Measurements from ENCODE around the gene KIF4B.
A peak's percentile ranks its signal among the peaks of the same experiment; 100 is the strongest.
"Not testable (repeated sequence)": the region's sequence is repeated elsewhere in the genome, so short reads cannot be mapped to it uniquely, and the experiment has no call there.

Gene KIF4B, protein sequence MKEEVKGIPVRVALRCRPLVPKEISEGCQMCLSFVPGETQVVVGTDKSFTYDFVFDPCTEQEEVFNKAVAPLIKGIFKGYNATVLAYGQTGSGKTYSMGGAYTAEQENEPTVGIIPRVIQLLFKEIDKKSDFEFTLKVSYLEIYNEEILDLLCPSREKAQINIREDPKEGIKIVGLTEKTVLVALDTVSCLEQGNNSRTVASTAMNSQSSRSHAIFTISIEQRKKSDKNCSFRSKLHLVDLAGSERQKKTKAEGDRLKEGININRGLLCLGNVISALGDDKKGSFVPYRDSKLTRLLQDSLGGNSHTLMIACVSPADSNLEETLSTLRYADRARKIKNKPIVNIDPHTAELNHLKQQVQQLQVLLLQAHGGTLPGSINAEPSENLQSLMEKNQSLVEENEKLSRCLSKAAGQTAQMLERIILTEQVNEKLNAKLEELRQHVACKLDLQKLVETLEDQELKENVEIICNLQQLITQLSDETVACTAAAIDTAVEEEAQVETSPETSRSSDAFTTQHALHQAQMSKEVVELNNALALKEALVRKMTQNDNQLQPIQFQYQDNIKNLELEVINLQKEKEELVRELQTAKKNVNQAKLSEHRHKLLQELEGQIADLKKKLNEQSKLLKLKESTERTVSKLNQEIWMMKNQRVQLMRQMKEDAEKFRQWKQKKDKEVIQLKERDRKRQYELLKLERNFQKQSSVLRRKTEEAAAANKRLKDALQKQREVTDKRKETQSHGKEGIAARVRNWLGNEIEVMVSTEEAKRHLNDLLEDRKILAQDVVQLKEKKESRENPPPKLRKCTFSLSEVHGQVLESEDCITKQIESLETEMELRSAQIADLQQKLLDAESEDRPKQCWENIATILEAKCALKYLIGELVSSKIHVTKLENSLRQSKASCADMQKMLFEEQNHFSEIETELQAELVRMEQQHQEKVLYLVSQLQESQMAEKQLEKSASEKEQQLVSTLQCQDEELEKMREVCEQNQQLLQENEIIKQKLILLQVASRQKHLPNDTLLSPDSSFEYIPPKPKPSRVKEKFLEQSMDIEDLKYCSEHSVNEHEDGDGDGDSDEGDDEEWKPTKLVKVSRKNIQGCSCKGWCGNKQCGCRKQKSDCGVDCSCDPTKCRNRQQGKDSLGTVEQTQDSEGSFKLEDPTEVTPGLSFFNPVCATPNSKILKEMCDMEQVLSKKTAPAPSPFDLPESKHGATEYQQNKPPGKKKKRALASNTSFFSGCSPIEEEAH

DNA sequence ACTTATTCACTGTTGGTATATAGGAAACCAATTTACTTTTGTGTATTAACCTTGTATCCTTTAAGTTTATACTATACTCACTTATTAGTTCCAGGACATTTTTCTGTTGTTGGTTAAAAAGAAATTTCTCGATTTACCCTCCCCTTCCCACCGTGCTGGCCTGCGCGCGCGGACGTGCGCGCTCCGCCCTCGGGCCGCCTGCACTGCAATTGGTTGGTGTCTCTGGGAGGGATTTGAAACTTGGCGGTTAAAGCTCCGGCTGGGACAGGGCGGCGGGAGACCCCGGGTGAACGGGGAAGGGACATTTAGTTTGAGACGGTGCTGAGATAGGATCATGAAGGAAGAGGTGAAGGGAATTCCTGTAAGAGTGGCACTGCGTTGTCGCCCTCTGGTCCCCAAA is at the start of gene KIF4B:
TSS of gene KIF4B (plus strand) at position 230 of the 400 bp plus-strand sequence. CDS start at position 335, 105 bp downstream.
- DNase-seq: no peak
- intact Hi-C loops (cut with DNase I): no loop called here

DNA sequence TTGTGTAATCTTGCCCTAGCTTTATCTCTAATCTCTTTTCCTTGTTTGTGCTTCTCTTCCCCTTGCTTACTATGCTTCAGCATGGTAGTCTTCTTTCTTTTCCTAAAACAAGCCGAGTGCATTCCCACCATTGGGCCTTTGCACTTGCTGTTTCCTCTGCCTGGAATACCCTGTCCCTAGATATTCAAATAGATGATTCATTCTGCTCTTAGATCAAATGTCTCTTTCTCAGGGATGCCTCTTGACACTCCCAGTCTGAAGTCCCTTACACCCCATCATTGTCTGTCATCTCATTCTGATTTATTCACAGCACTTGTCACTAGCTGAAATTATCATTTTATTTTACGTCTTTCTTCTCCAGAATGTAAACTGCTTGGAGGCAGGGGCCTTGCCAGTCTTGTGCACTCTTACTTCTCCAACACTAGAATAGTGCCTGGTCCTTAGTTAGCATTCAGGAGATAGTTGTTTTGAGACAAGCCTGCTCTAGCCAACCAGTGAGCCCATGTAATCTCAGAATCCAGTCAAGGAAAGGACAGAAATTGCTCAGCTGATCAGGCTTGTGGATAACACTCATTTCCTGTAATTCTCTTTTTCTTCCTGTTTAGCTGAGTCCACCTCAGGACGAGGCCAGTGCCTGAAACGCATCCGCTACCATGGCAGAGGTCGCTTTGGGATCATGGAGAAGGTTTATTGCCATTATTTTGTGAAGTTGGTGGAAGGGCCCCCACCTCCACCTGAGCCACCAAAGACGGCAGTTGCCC is 47.3 kb upstream of the KIF4B start:
- intact Hi-C loops (cut with DNase I): loop anchor here (10.0 kb wide), 1 partner anchor 179 kb away; no protein-coding TSS in a partner anchor

DNA sequence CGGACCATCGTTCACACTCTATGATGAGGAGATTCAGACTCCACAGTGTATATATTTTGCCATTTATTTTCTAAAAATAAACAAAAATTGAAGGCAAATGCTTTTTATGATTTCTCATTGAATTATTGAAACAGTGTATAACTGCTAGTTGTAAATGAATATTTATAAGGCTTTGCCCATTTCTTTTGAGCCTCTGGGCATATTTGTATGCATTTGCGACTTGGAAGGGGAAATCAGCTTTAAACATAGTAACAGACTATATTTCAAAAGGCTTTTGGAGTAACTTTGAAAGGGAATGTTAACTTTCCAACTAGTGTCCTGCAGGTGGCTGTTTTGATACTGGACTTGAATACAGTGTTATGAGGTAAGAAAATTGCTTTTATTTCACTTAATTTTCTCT is 46.7 kb upstream of the KIF4B start:
- DNase-seq: no peak
- intact Hi-C loops (cut with DNase I): loop anchor here (10.0 kb wide), 1 partner anchor 178 kb away; no protein-coding TSS in a partner anchor

More for the DNA sequence above, 47.3 kb upstream of the KIF4B start:
- DNase-seq: no peak

DNA sequence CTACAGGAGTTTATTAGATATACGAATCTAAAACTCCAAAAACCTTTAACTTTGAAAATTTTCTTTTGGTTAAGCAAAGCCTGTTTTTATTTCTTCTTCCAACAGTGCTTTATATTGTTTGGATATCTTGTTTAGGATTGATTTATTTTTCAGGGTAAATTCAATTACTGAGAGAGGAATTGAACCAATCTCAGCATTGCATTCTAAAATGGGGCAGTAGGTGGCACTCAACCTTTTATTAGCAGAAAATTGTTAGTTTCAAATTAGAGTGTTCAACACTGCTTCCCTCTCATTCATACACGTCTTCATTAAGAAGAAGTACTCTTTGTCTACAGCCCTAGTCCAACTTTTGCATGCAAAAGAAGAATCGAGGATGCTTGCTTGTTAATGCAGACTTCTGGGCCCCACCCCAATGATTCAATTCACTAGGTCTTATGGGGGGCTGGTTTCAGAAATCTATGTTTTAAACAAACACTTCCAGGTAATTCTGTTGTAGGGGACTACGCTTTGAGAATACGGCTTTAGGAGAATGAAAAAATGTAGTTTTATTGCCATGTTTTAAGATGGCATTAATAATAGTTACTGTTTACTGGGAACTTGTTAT is 46.0 kb upstream of the KIF4B start:
- DNase-seq: peak in 14 of 42 donors; percentile 16 to 74 (median 36)
- intact Hi-C loops (cut with DNase I): loop anchor here (10.0 kb wide), 1 partner anchor 177 kb away; no protein-coding TSS in a partner anchor

DNA sequence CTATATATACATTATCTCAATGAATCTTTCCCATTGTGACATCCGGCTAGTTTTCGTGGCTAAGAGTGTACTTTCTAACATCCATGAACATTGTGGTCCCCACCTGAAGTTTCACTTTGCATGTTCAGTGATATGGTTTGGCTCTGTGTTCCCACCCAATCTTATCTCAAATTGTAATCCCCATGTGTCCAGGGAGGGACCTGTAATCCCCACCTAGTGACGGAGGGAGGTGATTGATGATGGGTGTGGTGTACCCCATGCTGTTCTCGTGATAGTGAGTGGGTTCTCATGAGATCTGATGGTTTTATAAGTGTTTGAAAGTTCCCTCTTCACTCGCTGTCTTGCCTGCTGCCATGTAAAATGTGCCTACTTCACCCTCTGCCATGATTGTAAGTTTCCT is 44.6 kb upstream of the KIF4B start:
- intact Hi-C loops (cut with DNase I): loop anchor here (10.0 kb wide), 1 partner anchor 176 kb away; no protein-coding TSS in a partner anchor
- no peak for DNase-seq

DNA sequence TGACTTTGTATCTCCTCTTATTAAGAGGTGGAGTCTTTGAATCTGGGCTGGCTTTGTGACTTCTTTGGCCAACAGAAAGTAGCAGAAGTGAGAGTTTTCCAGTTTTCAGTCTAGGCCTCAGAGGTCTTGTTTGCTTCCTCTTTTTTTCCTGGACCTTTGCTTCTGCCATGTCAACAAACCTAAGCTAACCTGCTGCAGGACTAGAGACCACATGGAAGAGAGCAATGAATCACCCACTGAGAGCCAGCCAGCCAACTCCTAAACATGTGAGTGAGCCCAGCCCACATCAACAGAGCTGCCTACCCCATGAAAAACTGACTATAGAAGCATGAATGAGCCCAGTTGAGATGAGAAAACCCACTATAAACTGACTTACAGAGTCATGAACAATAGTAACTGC is 42.8 kb upstream of the KIF4B start:
- DNase-seq: no peak
- intact Hi-C loops (cut with DNase I): no loop called here

DNA sequence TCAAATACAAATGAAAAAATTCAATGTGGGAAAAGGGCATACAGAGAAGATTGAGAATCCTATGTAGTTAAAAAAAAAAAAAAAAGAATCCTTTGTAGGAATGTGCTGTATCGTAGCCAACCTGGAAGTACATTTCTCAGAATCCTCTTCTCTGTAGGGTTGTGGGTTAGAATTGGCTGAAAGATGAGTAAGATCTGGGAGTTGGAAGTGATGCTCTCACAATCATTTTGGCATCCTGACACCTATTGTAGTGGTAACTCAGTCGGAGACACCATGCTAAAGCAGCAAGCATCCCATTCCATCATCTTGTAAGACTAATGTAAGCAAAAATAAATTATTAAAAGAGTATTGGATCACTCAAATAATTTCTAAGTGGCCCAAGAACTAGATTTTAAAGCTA is 42.1 kb upstream of the KIF4B start:
- intact Hi-C loops (cut with DNase I): no loop called here
- no peak for DNase-seq

DNA sequence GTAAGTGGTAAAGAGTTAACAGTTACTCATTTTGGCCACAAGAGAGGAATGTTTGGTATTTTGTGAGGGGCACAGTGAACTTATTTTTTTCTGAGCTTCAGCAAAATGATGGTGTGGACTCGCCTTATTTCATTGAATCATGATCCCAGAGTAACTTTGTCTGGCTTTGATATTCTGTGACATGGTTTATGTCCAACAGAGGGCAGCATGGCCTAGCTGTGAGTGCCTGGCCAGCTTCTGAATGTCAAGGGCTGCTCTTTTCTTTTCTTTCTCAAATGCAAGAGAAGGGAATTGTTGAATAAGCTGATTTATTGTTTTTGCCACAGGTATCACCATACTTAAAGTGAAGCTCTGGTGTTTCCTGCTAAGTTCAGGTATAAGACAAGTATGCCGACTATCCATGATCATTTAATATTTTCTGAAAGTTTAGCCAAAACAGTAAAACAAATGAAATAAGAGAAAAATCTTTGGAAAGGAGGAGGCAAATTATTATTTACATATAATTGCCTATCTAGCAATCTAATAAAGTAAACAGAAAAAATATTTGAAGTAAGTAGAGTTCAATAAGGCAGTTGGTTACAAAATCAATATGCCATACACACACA is 41.0 kb upstream of the KIF4B start:
- intact Hi-C loops (cut with DNase I): no loop called here
- peak in 34 of 42 donors; percentile 16 to 81 (median 50) for DNase-seq

DNA sequence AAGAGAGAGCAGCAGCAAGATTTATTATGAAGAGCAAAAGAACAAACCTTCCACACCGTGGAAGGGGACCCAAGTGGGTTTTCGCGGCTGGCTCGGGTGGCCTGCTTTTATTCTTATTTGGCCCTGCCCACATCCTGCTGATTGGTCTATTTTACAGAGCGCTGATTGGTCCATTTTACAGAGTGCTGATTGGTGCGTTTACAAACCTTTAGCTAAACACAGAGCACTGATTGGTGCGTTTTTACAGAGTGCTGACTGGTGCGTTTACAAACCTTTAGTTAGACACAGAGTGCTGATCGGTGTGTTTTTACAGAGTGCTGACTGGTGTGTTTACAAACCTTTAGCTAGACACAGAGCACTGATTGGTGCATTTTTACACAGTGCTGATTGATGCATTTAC is 37.5 kb upstream of the KIF4B start:
- intact Hi-C loops (cut with DNase I); DNase-seq: not testable (repeated sequence)

DNA sequence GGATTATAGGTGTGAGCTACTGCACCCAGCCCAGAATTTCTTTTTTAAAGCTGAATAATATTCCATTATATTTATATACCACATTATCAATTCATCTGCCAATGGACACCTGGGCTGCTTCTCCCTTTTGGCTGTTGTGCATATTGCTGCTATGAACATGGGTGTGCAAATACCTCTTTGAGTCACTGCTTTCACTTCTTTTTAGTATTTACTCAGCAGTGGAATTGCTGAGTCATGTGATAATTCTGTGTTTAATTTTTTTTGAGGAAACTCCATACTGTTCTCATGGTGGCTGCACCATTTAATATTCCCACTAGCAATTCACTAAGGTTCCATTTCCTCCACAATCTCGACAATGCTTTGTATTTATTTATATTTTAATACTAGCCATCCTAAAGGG is 36.1 kb upstream of the KIF4B start:
- intact Hi-C loops (cut with DNase I): no loop called here
- no peak for DNase-seq

DNA sequence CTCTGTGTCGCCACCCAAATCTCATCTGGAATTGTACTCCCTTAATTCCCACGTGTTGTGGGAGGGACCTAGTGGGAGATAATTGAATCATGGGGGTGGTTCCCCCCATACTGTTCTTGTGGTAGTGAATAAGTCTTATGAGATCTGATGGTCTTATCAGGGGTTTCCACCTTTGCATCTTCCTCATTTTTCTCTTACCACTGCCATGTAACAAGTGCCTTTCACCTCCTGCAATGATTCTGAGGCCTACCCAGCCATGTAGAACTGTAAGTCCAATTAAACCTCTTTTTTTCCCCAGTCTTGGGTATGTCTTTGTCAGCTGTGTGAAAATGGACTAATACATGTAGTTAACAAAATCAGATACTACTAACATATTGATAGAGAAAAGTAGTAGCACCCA is 35.3 kb upstream of the KIF4B start:
- intact Hi-C loops (cut with DNase I); DNase-seq: not testable (repeated sequence)

DNA sequence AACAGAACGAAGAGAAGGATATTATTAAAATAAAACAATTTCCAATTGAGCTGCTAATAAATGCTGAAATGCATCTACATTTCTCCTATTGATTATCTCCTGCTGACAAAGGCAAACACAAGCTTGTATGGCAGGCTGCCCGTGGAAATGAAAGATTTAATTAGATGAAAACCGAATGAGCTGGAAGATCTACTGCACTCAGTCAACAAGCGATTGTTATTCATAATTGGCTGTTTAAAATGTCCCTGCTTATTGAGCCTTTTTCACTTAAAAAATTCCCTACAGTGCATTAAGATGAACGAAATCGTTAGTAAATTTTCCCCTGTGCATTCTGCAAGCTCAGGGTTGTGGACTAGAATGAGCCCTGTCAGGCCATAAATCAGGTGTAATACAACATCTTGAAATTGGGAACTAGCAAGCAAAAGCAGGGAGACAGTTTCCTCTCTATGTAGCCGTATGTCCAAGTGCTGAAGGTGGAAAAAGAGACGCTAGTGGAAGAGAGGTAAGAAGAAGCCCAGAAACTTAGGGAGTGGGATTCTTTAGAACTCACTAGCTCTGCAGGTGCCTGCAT is 28.5 kb upstream of the KIF4B start:
- intact Hi-C loops (cut with DNase I): no loop called here
- DNase-seq: no peak

DNA sequence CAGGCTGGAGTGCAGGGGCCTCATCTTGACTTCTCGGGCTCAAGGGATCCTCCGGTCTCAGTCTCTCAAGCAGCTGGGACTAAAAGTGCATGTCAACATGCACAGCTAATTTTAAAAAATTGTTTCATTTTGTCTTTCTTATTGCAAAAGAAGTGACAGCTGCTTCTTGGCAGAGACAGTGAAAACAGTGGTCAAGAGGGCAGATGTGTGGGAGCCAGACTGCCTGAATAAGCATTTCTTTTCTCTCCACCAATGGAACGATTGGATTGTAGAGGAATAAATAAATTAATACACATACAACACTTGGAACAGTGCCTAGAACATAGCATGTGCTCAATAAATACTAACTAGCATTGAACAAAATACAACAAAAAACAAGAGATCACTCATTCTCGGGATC is 27.4 kb upstream of the KIF4B start:
- intact Hi-C loops (cut with DNase I): no loop called here
- no peak for DNase-seq

DNA sequence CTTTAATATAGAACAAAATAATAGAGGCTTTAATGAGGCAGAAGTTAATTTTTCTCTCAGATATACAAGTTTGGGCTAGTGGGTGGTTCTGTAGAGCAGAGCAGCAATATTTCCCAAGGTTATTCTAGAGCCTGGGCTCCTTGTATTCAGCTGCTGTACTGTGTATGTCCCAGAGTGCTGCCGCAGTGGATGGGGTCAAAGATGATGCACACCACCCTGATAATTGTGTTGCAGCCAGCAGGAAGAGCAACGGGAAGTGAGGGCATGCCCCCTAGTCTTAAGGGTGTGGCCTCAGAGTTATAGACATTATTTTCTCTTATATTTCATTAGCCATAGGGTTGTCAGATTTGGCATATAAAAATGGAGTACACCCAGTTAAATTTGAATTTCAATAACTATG is 23.9 kb upstream of the KIF4B start:
- intact Hi-C loops (cut with DNase I): no loop called here
- no peak for DNase-seq

DNA sequence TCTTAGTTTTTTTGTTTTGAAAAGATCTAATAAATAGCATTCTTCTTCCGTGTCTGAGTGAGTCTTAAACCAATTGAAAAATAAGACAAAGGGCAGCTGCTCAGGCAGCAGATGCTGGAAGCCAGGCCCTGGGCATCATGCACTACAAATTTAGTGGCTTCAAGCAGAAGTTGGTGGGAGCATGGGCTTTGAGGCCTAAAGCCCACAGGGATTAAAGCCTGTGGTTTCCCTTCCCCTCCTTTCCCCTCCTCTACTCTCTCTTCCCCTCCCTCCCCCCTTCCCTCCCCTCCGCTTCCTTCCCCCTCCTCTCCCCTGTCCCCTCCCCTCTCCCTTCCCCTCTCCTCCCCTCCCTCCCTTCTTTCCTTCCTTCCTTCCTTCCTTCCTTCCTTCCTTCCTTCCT is 20.1 kb upstream of the KIF4B start:
- intact Hi-C loops (cut with DNase I): no loop called here
- DNase-seq: no peak

DNA sequence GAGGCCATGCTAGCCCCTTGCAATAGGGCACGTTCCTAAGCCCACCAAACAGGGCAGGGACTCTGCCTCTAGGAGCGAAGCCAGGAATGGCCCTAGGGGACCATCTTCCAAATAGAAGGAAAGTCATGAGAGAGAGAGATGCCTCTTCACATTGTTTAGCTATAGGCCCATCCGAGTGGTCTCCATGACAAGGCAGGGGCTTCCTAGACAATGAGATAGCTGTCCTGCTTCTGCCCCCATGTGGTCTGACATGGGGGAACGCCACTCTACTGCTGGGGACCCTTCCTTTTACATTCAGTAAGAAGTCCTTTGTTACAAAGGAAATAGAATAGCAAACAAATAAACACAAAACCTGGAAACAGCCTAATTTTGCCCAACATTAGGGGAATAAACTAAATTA is 17.9 kb upstream of the KIF4B start:
- peak in 5 of 42 donors; percentile 4 to 50 (median 14) for DNase-seq
- intact Hi-C loops (cut with DNase I): no loop called here

DNA sequence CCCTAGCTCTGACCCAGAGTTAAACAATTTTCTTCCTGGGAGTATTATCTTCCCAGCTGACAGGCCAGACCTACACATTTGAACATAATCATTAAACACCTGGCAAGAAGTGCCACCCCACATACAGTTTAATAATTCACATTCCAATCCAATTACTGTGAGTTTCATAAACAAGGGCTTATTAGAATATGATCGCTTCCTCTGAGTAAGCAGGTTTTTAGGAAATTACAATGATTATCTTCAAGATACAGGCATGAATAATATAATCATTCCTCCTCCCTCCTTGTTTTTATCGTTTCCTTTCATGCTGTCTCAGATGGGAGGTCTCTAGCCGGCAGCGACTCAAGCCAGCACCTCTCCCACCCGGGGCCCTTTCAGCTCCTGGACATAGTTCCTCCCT is 15.8 kb upstream of the KIF4B start:
- no peak for DNase-seq
- intact Hi-C loops (cut with DNase I): no loop called here
